Renal cortical epithelial cell (primary cell): ENCODE measurements around the gene ST3GAL6. TPM values are rescaled to one million over a fixed set of nuclear protein-coding genes. Genes with fewer than 3 reads are reported as not detected.

Experiments
- DNase-seq: peaks from one replicate; pipeline ENCODE4 v3.0.0-alpha.2; 2011; ENCODE audit warnings: low read depth
- total RNA-seq: library from RNA; depleted of rRNA; stranded (reverse); fragments of >200 nt; gene quantifications from 2 replicates; pipeline ENCODE4 v1.2.3, GENCODE V29; 2014

The ST3GAL6 gene
- total RNA-seq, 1 donor from 2014 or later, result 3.1 TPM

DNA sequence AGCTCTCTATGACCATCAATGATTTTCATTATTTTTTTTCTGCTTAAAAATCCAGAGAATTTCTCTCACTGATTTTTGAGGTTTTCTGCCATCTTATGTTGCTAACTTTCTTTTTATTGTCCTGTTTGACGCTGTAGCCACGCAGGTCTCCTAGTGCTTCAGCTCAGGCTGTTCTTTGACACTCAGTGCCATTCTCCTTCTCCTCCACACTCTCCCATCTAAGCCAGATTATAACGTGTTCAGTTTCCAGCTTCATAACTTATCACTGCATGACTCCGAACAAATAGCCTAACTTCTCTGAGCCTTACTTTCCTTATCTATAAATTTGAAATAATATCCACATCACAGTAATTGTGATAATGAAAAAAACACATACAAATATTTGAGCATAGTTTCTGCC lies 22.8 kb upstream of the ST3GAL6 start:
- no peak for DNase-seq

DNA sequence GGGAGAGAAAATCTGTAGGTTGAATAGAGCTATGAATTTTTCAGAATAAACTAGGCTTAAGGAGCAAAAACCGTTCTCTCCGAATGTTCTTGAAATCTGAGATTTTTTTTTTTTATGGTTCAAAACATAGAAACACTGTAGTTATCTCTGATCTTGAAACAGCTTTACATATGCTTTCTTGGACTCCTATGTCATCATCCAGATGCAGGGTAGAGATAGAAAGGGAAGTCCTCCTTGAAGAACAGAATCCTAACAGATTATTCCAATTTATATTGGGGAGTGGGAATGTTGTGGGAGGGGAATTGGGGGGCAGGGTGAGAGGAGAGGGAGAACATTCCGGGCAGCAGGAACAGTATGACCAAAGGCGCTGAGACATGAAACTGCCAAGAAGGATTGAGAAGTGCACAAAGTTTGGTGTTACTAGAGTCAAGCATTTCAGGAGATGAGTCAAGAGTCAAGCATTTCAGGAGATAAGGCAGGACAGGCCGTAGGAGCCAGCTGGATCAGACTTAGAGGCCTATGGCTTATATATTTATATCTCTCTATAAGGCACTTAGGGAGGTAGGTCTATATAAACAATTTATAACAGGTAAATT lies 21.9 kb upstream of the ST3GAL6 start:
- DNase-seq, result peak; percentile 46

DNA sequence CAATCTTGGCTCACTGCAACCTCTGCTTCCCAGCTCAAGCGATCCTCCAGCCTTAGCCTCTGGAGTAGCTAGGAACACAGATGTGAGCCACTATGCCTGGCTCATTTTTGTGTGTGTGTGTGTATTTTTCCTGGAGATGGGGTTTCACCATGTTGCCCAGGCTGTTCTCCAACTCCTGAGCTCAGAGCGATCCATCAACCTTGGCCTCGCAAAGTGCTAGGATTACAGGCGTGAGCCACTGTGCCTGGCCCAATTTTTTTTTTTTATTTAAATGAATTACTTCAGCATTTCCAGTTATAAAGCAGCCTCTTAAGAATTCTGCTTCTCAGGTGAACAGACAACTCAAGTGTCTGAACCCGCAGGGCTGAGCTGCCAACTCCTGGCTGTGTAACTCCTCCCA lies 20.1 kb upstream of the ST3GAL6 start:
- DNase-seq, result no peak

DNA sequence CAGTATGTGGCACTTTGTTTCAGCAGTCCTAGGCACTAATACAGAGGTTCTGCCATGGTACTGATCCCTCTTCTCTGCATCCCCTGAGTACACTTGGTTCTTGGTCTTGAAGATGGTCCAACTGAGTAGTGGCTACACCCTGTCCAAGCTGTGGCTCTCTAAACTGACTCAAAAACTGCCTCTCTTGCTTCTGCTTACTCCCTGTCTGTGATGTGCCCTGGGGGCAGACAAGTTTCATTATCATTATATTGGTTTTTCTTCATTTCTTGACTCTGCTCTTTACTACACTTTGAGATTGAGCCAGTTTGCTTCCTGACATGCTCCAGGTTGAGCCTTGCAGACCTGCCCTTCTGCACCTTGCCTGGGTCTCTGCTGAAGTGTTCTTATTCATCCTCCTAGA lies 18.9 kb upstream of the ST3GAL6 start:
- DNase-seq, result no peak

DNA sequence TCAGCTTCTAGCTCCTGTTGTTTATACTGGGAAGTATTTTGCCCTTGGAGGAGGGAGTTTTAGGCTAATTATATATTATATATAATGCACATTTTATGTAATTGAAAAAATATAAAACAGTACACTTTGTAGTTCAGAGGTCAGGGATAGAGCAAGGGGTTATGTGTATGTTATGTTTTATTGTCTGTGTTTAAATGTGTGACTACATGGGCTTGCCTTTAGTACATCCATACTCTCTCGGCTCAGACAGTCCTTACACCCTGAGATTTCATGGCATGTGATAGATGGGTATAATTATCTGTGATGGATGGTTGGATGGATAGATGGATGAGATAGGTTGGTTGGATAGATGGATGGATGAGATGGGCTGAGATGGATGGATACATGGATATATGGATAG lies 17.4 kb upstream of the ST3GAL6 start:
- DNase-seq, result no peak

DNA sequence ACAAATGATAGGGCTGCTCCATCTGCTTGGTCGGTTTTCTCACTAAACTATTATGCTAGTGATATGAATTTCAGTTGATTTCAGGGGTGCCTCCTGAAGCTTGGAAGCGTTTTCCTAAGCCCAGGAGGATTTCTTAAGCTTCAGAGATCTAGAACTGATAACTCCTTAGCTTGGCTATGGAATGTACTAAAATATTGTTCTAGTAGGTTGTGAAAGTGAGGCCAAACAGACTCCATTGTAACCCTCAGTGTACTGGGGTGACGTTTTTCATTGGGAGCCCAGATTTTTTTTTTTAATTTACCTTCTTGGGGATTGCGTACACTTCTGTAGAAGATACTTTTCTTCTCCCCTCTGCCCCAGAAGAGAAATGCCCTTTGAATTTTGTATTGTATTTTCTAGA lies 17.0 kb upstream of the ST3GAL6 start:
- DNase-seq, result no peak

DNA sequence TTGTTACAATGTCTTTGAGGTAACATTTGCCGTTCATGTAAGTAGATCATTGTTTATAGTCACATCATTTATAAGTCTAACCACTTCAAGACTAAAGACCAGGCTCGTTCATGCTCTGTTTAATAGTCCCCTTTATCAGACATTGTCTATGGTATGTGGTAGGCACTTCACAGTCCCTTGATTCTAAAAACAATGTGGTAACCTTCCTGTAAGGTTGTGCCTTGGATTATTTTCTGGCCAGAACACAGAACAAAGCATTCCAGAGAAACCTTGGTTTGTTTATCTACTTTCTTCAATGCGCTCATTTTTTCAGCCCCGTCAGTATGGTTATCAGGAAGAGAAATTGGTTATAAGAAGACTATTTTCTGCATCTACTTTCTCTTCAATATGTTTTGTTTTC lies 16.3 kb upstream of the ST3GAL6 start:
- DNase-seq, result peak; percentile 57

DNA sequence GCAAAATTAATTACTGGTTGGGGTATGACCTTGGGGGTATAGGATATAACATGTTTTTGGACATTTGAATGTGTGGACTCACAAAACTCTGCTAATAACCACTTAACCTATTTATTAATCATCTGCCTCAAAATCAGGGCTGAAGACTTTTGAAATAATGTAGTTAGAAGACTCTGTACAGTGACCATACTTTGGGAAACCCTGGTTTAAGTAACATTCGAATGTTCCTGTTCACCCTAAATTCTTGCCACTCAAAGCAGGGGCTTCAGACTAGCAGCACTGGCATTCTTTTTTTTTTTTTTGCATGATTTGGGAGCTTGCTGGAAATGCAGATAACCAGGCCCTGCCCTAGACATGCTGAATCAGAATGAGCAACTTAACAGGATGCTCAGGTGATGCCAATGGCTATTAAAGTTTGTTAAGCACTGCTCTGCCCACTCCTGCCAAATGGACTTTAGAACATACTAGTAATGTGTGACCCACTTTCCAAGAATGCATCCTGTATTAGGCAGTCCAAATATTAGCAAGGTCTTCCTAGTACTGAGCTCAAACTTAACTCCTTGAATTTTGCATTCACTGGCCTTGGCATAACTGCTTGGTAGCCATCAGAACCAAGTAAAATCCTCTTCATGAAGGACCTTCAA lies 12.7 kb upstream of the ST3GAL6 start:
- peak; percentile 54 for DNase-seq

DNA sequence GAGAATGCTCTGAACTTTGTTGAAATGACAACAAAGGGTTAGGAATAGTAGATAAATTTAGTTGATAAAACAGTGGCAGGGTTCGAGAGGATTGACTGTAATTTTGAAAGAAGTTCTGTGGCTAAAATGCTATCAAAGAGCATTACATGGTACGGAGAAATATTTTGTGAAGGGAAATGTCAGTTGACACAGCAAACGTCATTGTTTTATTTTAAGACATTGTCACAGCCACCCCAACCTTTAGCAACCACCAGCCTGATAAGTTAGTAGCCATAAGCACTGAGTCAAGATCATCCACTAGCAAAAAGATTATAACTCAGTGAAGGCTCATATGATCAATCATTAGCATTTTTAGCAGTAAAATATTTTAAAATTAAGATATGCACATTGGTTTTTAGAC lies 8.7 kb upstream of the ST3GAL6 start:
- no peak for DNase-seq

DNA sequence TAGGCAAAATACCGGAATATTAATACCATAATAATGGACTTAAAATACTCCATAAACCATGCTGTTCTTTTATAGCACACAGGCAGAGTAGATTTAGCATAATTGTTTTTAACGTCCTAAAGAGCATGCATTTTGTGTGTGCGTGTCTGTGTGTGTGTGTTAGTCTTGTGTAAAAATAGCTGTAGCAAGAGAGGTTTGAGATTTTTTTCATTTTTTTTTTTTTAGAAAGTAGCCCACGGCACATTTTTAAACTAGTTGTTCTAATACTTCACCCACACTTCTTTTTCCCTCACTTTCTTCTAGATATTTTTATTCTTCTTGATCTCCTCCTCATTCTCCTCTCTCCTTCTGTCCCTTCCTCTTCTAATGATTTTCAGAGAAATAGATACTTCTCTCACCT lies 7.5 kb upstream of the ST3GAL6 start:
- no peak for DNase-seq

DNA sequence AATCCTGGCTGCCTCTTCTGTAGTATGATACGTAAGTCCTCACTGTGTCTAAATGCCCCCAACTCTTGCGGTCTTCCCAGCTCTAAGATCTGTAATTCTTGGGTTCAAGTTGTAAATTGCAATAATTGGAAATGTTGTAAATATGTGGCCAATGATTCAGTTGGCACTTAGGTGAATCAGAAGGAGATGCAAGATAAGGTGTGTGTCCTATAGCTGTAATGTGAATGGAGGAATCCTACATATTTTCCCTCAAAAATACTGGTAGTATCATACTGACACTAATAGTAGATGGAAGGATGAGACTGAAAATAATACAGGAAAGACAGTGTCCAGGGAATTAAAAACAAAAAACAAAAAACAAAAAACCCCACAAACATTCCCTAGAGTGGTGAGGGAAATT lies 3.5 kb upstream of the ST3GAL6 start:
- DNase-seq, result no peak

DNA sequence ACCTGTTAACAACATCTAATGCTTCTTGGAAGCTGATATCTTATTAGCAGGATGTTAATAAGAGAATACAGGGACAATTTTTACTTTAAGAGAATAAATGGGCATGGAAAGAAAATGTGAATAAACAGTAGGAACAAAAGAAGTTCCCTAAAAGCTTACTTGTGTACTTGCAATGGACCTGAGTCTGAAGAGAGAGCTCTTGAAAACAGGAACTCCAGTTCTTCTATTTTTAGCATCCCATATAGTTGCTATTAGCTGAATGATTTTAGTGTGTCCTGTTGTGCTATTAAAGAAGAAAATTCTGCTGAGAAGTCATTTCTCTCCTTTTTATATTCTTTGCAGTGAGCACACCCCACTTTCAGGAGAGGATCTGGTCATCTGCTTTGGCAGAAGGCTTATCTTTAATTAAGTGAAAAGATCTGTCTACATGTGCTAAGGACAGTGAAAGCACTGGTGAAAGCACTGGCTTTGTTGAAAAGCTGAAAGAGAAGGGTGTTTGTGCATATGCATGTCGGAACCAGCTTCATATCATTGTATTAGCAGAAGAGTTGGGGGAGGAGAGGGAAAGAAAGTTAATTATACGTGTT lies 1.4 kb upstream of the ST3GAL6 start:
- DNase-seq, result no peak

DNA sequence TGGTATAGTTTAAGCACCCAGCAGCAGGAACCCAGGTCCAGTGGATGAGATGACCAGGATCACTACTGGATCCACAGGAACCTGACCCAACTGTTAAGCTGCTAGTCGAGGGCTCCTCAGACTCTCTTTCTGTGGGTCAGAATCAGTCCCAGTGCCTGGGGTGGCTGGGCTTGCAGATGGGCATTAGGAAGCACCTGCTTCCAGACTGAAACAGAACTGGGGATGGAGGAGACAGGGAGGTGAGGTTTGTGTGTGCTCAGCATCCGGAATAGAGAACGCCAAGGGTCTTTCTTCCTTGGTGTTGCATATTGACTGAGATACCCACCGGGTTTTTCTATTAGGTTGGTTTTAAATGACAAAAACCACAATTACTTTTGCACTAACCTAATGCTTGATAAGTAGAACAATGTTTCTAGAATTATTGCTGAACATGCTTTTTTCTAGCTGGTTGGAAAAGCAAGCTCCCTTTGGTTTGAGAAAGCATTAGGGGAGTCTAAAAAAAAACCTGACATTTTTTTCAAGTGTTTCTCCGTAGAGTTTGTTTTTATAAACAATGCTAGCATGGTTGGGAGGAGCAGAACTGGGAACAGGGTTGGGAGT lies 779 bp downstream of the ST3GAL6 start:
- no peak for DNase-seq

DNA sequence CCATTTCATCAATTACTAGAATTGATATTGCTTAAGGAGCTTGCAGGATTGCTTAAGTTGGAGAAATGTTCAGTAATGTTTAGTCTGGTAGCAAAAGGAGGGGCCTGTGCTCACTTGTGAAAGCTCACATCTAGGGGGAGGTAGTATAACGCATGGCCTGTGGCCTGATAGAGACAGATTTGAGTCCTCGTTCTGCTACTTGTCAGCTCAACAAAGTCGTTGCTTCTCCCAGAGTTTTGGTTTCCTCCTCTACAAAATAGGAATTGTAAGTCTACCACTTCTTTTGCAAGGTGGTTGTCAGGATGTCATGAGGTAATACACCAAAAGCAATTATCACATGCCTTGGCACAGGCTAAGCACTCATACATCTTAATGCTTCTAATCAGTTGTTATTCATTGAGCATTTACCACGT lies 1.3 kb downstream of the ST3GAL6 start:
- no peak for DNase-seq

DNA sequence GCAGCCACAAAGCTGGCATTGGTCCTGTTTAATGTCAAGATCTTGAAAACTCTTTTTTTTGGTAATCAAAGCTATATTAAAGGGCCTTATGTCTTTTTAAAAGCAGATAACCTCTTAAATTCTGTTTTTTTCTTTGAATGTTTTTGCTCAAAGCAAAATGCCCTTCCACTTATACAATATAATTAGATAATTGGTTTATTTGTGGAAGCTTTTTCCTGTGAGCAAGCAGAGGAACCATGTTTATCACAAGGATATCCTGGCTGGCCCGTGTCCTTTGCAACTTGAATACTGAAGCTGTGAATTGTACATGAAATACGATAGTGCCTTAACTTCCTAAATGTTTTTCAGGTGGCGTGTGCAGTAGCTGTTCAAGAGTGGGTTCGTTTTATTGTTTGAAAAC lies 2.6 kb downstream of the ST3GAL6 start:
- DNase-seq, result no peak

DNA sequence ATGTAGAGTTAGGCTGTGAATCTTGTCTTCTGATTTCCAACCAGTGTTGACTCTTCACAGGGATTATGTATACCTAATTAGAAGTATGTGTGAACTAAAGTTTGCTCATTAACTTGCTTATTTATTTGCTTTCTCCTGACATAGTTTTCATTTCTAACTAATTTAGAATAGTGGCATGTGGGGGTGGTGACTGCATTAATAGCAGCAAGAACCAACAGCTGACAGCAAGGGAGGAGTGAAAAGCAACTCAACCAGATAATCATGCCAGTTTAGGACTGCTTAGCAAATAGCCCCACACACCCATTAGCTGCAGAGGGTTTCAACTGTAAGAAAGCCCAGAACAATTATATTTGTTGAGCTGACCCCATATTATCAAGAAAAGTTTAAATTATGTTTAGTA lies 3.8 kb downstream of the ST3GAL6 start:
- peak; percentile 54 for DNase-seq

DNA sequence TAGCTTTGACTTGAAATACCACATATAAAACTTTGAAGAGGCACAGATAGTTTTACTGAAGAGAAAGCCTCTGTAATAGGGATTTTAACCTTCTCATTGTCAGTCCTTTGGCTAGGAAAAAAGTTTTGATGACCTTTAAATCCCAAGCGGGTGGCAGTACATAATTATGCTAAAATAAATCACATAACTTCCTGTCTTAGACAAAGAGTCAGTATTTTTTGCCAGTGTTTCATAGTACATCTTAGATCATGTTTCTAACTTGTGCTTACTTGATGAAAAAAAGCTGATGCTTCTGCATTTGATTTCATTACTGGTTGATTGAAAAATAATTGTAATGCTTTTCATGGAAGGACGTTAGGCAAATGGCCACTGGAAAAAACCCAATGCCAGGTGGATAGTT lies 5.8 kb downstream of the ST3GAL6 start:
- DNase-seq, result no peak

DNA sequence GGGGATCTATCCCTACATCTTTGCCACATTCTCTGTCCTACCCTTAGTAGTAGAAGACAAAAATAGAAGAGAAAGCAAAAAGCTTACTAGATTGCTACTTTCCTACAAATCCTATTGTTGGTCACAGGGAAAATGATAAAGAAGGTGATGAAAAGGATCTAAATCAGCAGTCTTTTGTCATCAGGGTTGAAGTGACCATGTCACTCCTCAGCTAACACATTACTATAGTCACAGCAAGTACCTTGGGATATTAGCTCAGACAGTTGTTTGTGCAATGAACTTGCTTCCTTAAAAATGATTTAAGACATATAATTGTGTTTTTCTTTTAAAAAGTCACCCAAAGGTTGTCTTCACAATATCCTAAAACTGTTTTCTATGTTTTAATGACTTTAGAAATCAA lies 6.3 kb downstream of the ST3GAL6 start:
- DNase-seq, result no peak

DNA sequence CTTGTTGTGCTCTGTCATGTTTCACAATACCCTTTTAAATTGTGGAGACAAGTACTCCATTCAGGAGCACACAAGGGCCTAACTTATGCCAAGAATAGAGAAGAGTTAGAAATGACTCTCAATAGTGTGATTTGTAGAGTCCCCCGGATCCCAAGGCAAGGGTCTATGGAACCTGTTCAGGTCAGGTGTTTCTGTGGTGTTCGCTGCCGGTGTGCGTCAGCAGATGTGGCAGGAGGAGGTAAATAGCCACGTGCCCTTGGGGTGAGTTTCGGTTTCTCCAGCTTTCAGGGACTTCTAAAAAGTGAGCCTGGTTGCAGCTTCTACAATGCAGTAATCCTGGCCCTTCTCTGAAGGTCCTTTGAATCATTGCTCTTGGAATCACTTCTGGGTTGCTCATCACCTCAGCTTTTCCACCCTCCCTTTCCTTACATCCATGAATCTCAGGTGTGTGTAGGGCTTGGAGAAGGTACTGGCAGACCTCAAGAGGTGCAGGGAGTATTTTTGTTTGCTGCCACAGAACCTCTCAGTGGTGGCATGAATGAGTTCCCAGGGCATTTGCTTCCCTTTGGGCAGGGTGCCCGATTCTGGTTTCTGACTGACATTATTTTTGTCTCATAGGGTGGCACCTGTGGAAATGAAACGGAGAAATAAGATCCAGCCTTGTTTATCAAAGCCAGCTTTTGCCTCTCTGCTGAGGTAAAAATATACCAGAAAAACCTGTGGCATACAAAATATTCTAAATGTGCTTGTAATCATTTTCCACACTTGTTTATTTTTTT lies 7.3 kb downstream of the ST3GAL6 start:
- peak; percentile 37 for DNase-seq

DNA sequence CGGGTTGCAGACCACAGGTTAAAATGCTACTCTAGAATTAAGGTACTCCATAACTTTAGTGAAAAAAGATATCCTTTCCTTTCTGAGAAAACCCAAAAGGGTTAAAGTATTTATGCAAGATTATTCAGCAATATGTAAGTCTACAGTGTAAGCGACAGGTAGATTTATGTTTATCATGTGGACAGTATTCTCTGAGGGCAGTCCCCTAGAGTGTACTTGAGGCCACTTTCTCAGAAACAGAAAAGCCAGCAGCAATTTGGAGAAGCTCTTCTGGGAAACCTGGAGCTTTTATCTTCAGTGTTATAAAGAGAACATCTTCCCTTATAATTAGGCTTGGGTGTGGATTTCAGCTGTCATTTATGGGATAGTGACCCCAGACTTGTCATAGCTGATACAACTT lies 8.9 kb downstream of the ST3GAL6 start:
- no peak for DNase-seq

DNA sequence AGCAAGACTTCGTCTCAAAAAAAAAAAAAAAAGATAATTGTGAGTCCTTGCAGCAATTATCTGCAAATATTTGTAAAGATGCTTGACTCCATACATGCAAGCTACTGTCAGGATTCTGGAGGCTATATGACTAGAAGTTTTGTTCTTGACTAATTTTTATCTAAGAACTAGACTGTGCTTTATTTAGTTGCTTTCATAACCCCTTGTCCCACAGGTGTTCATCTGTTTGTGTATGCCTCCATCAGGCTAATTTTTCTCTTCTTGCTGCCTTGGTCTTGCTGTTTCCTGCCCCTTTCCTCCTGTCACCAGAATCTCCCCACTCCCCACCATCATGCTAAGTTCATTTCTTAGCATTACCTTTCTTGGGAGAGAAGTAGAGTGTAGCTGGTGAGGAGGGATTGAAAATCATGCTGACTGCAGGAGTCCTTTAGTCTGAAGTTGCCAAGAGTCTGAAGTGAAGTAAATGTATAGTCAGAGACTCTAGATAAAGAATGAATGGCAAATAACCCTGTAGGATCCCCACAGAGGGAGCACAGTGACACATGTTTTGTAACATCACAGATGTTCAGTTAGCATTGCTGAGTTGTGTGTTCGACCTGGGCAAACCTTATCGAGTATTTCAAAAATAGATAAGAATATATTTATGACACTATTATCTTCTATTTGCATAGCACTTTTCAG lies 12.5 kb downstream of the ST3GAL6 start:
- DNase-seq, result no peak

DNA sequence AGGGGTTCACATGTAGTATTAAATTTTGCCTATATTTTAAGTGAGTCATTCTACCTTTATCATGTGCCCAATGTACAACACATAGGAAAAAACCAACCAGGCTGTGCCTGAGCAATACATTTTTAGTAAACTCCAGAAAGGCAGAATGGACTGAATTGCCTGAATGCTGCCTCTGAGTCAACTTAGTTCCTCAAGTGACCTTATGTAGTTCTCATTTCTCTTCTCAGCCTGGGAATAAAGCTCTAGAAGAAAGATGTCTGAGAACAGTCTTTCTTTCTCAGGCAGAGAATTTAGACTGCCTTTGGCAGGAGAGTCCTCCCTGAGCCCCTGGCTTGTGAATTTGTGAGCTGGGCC lies 13.0 kb downstream of the ST3GAL6 start:
- DNase-seq, result no peak
